Pancreas (tissue), 10 donors: ENCODE results near the gene SYNDIG1. TPM values are rescaled to one million over a fixed set of nuclear protein-coding genes. Genes with fewer than 3 reads are reported as not detected.

Experiments used
- ATAC-seq, 4 donors: fragments of 200-7000 bp; cut with Tn5 transposase; one replicate each; pipeline versions ENCODE4 v1.8.0 to v1.9.1; 2020; ENCODE audit warnings: mild to moderate bottlenecking in 4 of 4, moderate library complexity in 4 of 4
- DNase-seq, 6 donors: peaks; one replicate each; pipeline ENCODE4 v3.0.0-alpha.2; 2020
- FAIRE-seq: peaks from 2 replicates; lab custom pipeline; 2012; peaks lifted over from hg19 to GRCh38; lab: Jason Lieb, UNC
- H3K27ac ChIP-seq, 4 donors: fragments of 200-600 bp; sonication (generic); 1 replicate in 3 of 4; 2 replicates in 1 of 4; pipeline versions ENCODE4 v1.5.0 to v1.8.0; 2020
- H3K27me3 ChIP-seq, 4 donors: fragments of 200-600 bp; one replicate each; pipeline ENCODE4 v1.8.0; 2021
- H3K36me3 ChIP-seq, 3 donors: fragments of 200-600 bp; sonication (generic) in 1 of 3; one replicate each; pipeline versions ENCODE4 v1.5.0 to v1.8.0; 2020 to 2021
- H3K4me1 ChIP-seq, 3 donors: fragments of 200-600 bp; one replicate each; pipeline ENCODE4 v1.8.0; 2021
- H3K4me3 ChIP-seq, 4 donors: fragments of 200-600 bp; sonication (generic) in 2 of 4; one replicate each; pipeline versions ENCODE4 v1.5.0 to v1.8.0; 2020 to 2021
- H3K9me3 ChIP-seq, 4 donors: fragments of 200-600 bp; one replicate each; pipeline ENCODE4 v1.8.0; 2021
- CTCF ChIP-seq, 4 donors: fragments of 200-600 bp; sonication (generic) in 3 of 4; IDR thresholded peaks; one replicate each; pipeline versions ENCODE4 v1.5.0 to v1.8.0; 2021; ENCODE audit warnings: antibody characterized with exemption in 4 of 4
- WGBS, 2 donors: extraction: QIAGEN DNeasy Blood & Tissue Kit; methylation state at CpG; one replicate each; pipeline ENCODE4 v1.1.7; 2013; 5-methylcytosine and 5-hydroxymethylcytosine counted together
- intact Hi-C, 3 donors: fragments of 100-400 bp; cut with DNase I; formaldehyde crosslinking; loops; one replicate each; pipeline versions ENCODE4 v1.11.1 to v1.14.2; 2022
- polyA plus RNA-seq, 2 donors: library from polyadenylated mRNA; stranded (reverse); fragments of 200-250 nt; gene quantifications; one replicate each; pipeline ENCODE4 v1.2.3, GENCODE V29; 2013
- total RNA-seq, 6 donors: library from RNA; stranded (reverse); fragmentation: NEBNext Ultra II Directional in 4 of 6; extraction: Animal tissue kit (Norgen Biotek cat#: 25700) in 4 of 6; gene quantifications; one replicate each; pipeline versions ENCODE4 v1.2.1 to v1.2.4, GENCODE V29; 2021 to 2023
- donor health status: healthy with polysubstance abuse.
- donor health status: DM: no; HTN: no; CAD: no; lungs with moderate emphysema.
- donor health status: DM: no; HTN: no; CAD: no.
- donor health status: control.
- donor health status: control.
- donor health status: Bipolar disorder and iron deficiency.
- donor health status: DM: yes; HTN: yes; CAD: no.
- donor health status: DM: no; HTN: no; CAD: no.
- donor health status: DM: no; HTN: no; CAD: no.
- donor health status: DM: yes; HTN: yes; CAD: no.

Gene SYNDIG1
- total and polyA plus RNA-seq, 8 donors, result 0.04 to 0.46 (median 0.23) TPM; not detected in 1

GRCh38 chr20:24674921-24675605 lies 205.6 kb downstream of the SYNDIG1 start:
- H3K9me3 ChIP-seq, result no peaks in the 10 kb centered on the region
- no peaks in the 10 kb centered on the region for H3K4me1 ChIP-seq
- 89 to 90% methylated on average over 10 of the region's 10 CpGs for WGBS, 2 donors
- DNase-seq (no peak), FAIRE-seq (no peak), ATAC-seq (no peak)
- no peak for TF ChIP-seq CTCF (IDR thresholded peaks at IDR 0.05)
- no peaks in the 10 kb centered on the region for H3K36me3 ChIP-seq
- H3K4me3 ChIP-seq, result no peak overlapping the region
- H3K27me3 ChIP-seq, result no peaks in the 10 kb centered on the region
- H3K27ac ChIP-seq, result no peak overlapping the region
- intact Hi-C loops, result no loop called here

GRCh38 chr20:24675651-24676352 lies 206.4 kb downstream of the SYNDIG1 start:
- Histone ChIP-seq H3K4me1 (no peaks in the 10 kb centered on the region), H3K27ac (no peak overlapping the region), H3K27me3 (no peaks in the 10 kb centered on the region), H3K36me3 (no peaks in the 10 kb centered on the region), H3K4me3 (no peak overlapping the region), H3K9me3 (no peaks in the 10 kb centered on the region)
- WGBS, 2 donors, result 84 to 87% methylated on average over 8 of the region's 8 CpGs
- peak in 1 of 6 donors; percentile 29 for DNase-seq
- FAIRE-seq, result no peak
- no peak for ATAC-seq
- intact Hi-C loops, result no loop called here
- no peak for TF ChIP-seq CTCF (IDR thresholded peaks at IDR 0.05)

GRCh38 chr20:24676353-24676977 lies 207.0 kb downstream of the SYNDIG1 start:
- WGBS, 2 donors, result 84 to 88% methylated on average over 11 of the region's 11 CpGs
- DNase-seq (peak in 1 of 6 donors; percentile 40), ATAC-seq (no peak), FAIRE-seq (no peak)
- H3K4me3 ChIP-seq, result no peak overlapping the region
- TF ChIP-seq CTCF (IDR thresholded peaks at IDR 0.05), result no peak
- H3K9me3 ChIP-seq, result no peaks in the 10 kb centered on the region
- H3K4me1 ChIP-seq, result no peaks in the 10 kb centered on the region
- H3K36me3 ChIP-seq, result no peaks in the 10 kb centered on the region
- H3K27me3 ChIP-seq, result no peaks in the 10 kb centered on the region
- H3K27ac ChIP-seq, result no peak overlapping the region
- intact Hi-C loops, result no loop called here

GRCh38 chr20:24676978-24677370 lies 207.5 kb downstream of the SYNDIG1 start:
- WGBS, 2 donors, result 64 to 69% methylated on average over 6 of the region's 6 CpGs
- ATAC-seq, result no peak
- intact Hi-C loops, result no loop called here

More at GRCh38 chr20:24676978-24677370, 207.5 kb downstream of the SYNDIG1 start:
- no peaks in the 10 kb centered on the region for H3K27me3 ChIP-seq
- H3K36me3 ChIP-seq, result no peaks in the 10 kb centered on the region
- H3K9me3 ChIP-seq, result no peaks in the 10 kb centered on the region
- H3K27ac ChIP-seq, result no peak overlapping the region
- TF ChIP-seq CTCF (IDR thresholded peaks at IDR 0.05), result no peak
- DNase-seq (no peak), FAIRE-seq (no peak)
- H3K4me1 ChIP-seq, result no peaks in the 10 kb centered on the region
- H3K4me3 ChIP-seq, result no peak overlapping the region
